SK-N-SH (cell line): Measurements from ENCODE around the gene CUX1. TPM values are rescaled to one million over a fixed set of nuclear protein-coding genes. Genes with fewer than 3 reads are reported as not detected.
A peak's percentile ranks its signal among the peaks of the same experiment; 100 is the strongest.

Experiments used
- CTCF ChIA-PET: fragments of 300-600, 350-600 bp; formaldehyde crosslinking; extraction: SDS; loops from one replicate; lab custom pipeline; 2021; lab: Yijun Ruan, JAX
- POLR2A ChIA-PET: fragments of 350-600 bp; sonication (Branson Sonifier 250); formaldehyde crosslinking; extraction: SDS; loops from one replicate; lab custom pipeline; 2020; ENCODE audit warnings: antibody characterized with exemption, inconsistent platforms; lab: Yijun Ruan, JAX
- DNase-seq: peaks from one replicate; pipeline ENCODE4 v3.0.0; 2012
- H2AFZ ChIP-seq: fragments of 200-600 bp; sonication (generic); 2 replicates; pipeline ENCODE4 v1.8.1; 2016; ENCODE audit warnings: antibody characterized with exemption, mild to moderate bottlenecking, low read depth
- H3F3A ChIP-seq: fragments of 200-600 bp; sonication (generic); replicated peaks from 2 replicates; pipeline ENCODE3; 2016; ENCODE audit warnings: antibody characterized with exemption, mild to moderate bottlenecking; ENCODE audit not compliant: insufficient read depth
- H3K27ac ChIP-seq, 2 experiments: fragments of 200-500 bp in 1 of 2; fragments of 200-600 bp in 1 of 2; sonication (Bioruptor generic) in 1 of 2; sonication (generic), shearing (Covaris generic) in 1 of 2; 2 replicates each; pipeline versions ENCODE4 v1.5.1 to v1.6.1; 2014 to 2016; ENCODE audit warnings: low read depth in 2 of 2, inconsistent platforms in 1 of 2, low read length in 1 of 2, mild to moderate bottlenecking in 1 of 2, mixed read lengths in 1 of 2
- H3K27me3 ChIP-seq: fragments of 200-600 bp; sonication (generic), shearing (Covaris generic); 2 replicates; pipeline ENCODE4 v1.6.1; 2016; ENCODE audit warnings: mixed run types; ENCODE audit not compliant: insufficient read depth
- H3K36me3 ChIP-seq, 2 experiments: fragments of 200-500 bp in 1 of 2; fragments of 200-600 bp in 1 of 2; sonication (Bioruptor generic) in 1 of 2; sonication (generic) in 1 of 2; replicated peaks in 1 of 2; 2 replicates each; pipeline versions ENCODE3 to v1.5.1; 2014 to 2016; ENCODE audit warnings: low read length in 1 of 2, mild to moderate bottlenecking in 1 of 2; ENCODE audit not compliant: insufficient read depth in 2 of 2, control insufficient read depth in 1 of 2
- H3K4me1 ChIP-seq, 2 experiments: fragments of 200-500 bp in 1 of 2; fragments of 200-600 bp in 1 of 2; sonication (Bioruptor generic) in 1 of 2; sonication (generic), shearing (Covaris generic) in 1 of 2; 2 replicates each; pipeline versions ENCODE4 v1.5.1 to v1.6.1; 2014 to 2016; ENCODE audit warnings: low read depth in 1 of 2, low read length in 1 of 2, mixed run types in 1 of 2; ENCODE audit not compliant: insufficient read depth in 2 of 2, control insufficient read depth in 1 of 2
- H3K4me2 ChIP-seq: fragments of 200-600 bp; sonication (generic), shearing (Covaris generic); 2 replicates; pipeline ENCODE4 v1.6.1; 2017; ENCODE audit warnings: mixed run types
- H3K4me3 ChIP-seq, 2 experiments: fragments of 200-500 bp in 1 of 2; fragments of 200-600 bp in 1 of 2; sonication (Bioruptor generic) in 1 of 2; sonication (generic), shearing (Covaris generic) in 1 of 2; 2 replicates each; pipeline versions ENCODE4 v1.5.1 to v1.8.1; 2014 to 2016; ENCODE audit warnings: low read depth in 2 of 2, inconsistent platforms in 1 of 2, low read length in 1 of 2, mild to moderate bottlenecking in 1 of 2, mixed read lengths in 1 of 2, moderate library complexity in 1 of 2
- H3K79me2 ChIP-seq: fragments of 200-600 bp; sonication (generic); 2 replicates; pipeline ENCODE4 v1.8.1; 2017; ENCODE audit warnings: mild to moderate bottlenecking; ENCODE audit not compliant: insufficient read depth
- H3K9ac ChIP-seq: fragments of 200-600 bp; sonication (generic); 2 replicates; pipeline ENCODE4 v1.6.1; 2017; ENCODE audit warnings: mixed run types
- H3K9me2 ChIP-seq: fragments of 200-600 bp; sonication (generic); 2 replicates; pipeline ENCODE4 v1.6.1; 2017; ENCODE audit warnings: mixed run types
- H3K9me3 ChIP-seq: fragments of 200-600 bp; sonication (generic); 2 replicates; pipeline ENCODE4 v1.6.1; 2017; ENCODE audit warnings: mixed run types, mild to moderate bottlenecking, moderate library complexity
- H4K20me1 ChIP-seq: fragments of 200-600 bp; sonication (generic); 2 replicates; pipeline ENCODE4 v1.6.1; 2017; ENCODE audit warnings: mild to moderate bottlenecking, mixed run types; ENCODE audit not compliant: insufficient read depth
- NFIC ChIP-seq: IDR thresholded peaks from 2 replicates; pipeline ENCODE4 v1.4.0; 2012; ENCODE audit warnings: borderline replicate concordance
- POLR2AphosphoS5 ChIP-seq: IDR thresholded peaks from 2 replicates; pipeline ENCODE4 v1.6.1; 2012; ENCODE audit warnings: low read depth, low read length
- REST ChIP-seq: IDR thresholded peaks from 2 replicates; pipeline ENCODE4 v1.6.1; 2012; ENCODE audit warnings: mild to moderate bottlenecking, low read depth, low read length, moderate library complexity
- SMC3 ChIP-seq: IDR thresholded peaks from 2 replicates; pipeline ENCODE4 v1.6.1; 2012; ENCODE audit warnings: low read depth, low read length, improper control_type of control experiment
- YY1 ChIP-seq: IDR thresholded peaks from 2 replicates; pipeline ENCODE4 v1.4.0; 2012; ENCODE audit warnings: low read depth, mild to moderate bottlenecking
- ZBTB33 ChIP-seq: IDR thresholded peaks from 2 replicates; pipeline ENCODE4 v1.4.0; 2012; ENCODE audit warnings: low read depth, borderline replicate concordance
- WGBS: methylation state at CpG from one replicate; pipeline ENCODE4 v1.1.6; 2017; ENCODE audit warnings: low lambda C conversion rate; 5-methylcytosine and 5-hydroxymethylcytosine counted together
- polyA plus RNA-seq, 3 experiments: library from polyadenylated mRNA; depleted of rRNA; stranded (reverse); fragments of >200 nt; gene quantifications; 2 replicates each; pipeline ENCODE4 v1.2.3, GENCODE V29; 2012

The CUX1 gene
- polyA plus RNA-seq, 1 of the 3 experiments (the other 2 are of a cell fraction), result 68.6 TPM

- 95% methylated on average over 37 of the region's 37 CpGs for WGBS
- peaks cover 0 to 4% of the 10 kb centered on the region in 2 experiments; a peak in 1 of 4 replicates for H3K4me1 ChIP-seq
- no peak overlapping the region for H3K27ac ChIP-seq
- H4K20me1 ChIP-seq, result no peaks in the 10 kb centered on the region
- no peak overlapping the region for H3K4me2 ChIP-seq
- H2AFZ ChIP-seq, result no peak overlapping the region
- DNase-seq, result peak; percentile 36
- no peaks in the 10 kb centered on the region for H3K9me3 ChIP-seq
- TF ChIP-seq REST (no peak), NFIC (no peak), POLR2AphosphoS5 (no peak), YY1 (no peak), SMC3 (no peak)
- H3F3A ChIP-seq, result peaks cover 3% of the 10 kb centered on the region
- no peak overlapping the region for H3K9ac ChIP-seq
- no peak overlapping the region for H3K4me3 ChIP-seq
- no peaks in the 10 kb centered on the region for H3K27me3 ChIP-seq
- no peaks in the 10 kb centered on the region for H3K79me2 ChIP-seq
- no peaks in the 10 kb centered on the region for H3K36me3 ChIP-seq
- ChIA-PET CTCF (interaction anchor here (0.8 to 2.7 kb wide), 2 partner anchors 41 to 70 kb away, joined by 3 to 12 read pairs; no protein-coding TSS in a partner anchor), POLR2A (no interaction called here)
- H3K9me2 ChIP-seq, result no peaks in the 10 kb centered on the region
Observed at GRCh38 chr7:102320601-102321350, 503.4 kb downstream of the CUX1 start.

- H3K9me3 ChIP-seq, result no peaks in the 10 kb centered on the region
- H3K4me2 ChIP-seq, result no peak overlapping the region
- H3K4me3 ChIP-seq, result no peak overlapping the region
- DNase-seq, result peak; percentile 46
- TF ChIP-seq ZBTB33, result no peak
- no peaks in the 10 kb centered on the region for H3K27me3 ChIP-seq
- no peak overlapping the region for H2AFZ ChIP-seq
- H3K9ac ChIP-seq, result no peak overlapping the region
- peaks cover 3% of the 10 kb centered on the region for H3F3A ChIP-seq
- ChIA-PET CTCF (interaction anchor here (0.8 to 2.7 kb wide), 3 partner anchors 31 to 70 kb away, joined by 3 to 12 read pairs (median 3); no protein-coding TSS in a partner anchor), POLR2A (no interaction called here)
- H3K4me1 ChIP-seq, result peaks cover 0 to 4% of the 10 kb centered on the region in 2 experiments; a peak in 1 of 4 replicates
- H3K27ac ChIP-seq, result no peak overlapping the region
- no peaks in the 10 kb centered on the region for H3K36me3 ChIP-seq
- no peaks in the 10 kb centered on the region for H3K9me2 ChIP-seq
- H3K79me2 ChIP-seq, result no peaks in the 10 kb centered on the region
- 93% methylated on average over 73 of the region's 73 CpGs for WGBS
- no peaks in the 10 kb centered on the region for H4K20me1 ChIP-seq
Observed at GRCh38 chr7:102321351-102322201, 504.1 kb downstream of the CUX1 start.
